Activated B cell treated with CpG ODN at 0.5 μM for 24 hours (primary cell): Measurements from ENCODE around the gene SERPINA10. TPM values are rescaled to one million over a fixed set of nuclear protein-coding genes. Genes with fewer than 3 reads are reported as not detected.
"Not testable (repeated sequence)": the region's sequence is repeated elsewhere in the genome, so short reads cannot be mapped to it uniquely, and the experiment has no call there.

Source experiments
- ATAC-seq: fragments of 200-7000 bp; cut with Tn5 transposase; one replicate; pipeline ENCODE4 v1.10.0; 2021; ENCODE audit warnings: low read depth, mild to moderate bottlenecking, moderate library complexity
- CTCF ChIA-PET: fragments of 350-600 bp; sonication (Branson Sonifier 250); formaldehyde crosslinking; loops from one replicate; lab custom pipeline; 2021; ENCODE audit warnings: antibody characterized with exemption; lab: Charles Lee
- POLR2A ChIA-PET: fragments of 350-600 bp; sonication (Branson Sonifier 250); formaldehyde crosslinking; loops from one replicate; lab custom pipeline; 2021; ENCODE audit warnings: antibody characterized with exemption; lab: Charles Lee
- DNase-seq: peaks from one replicate; pipeline ENCODE4 v3.0.0; 2022
- H3K27ac Mint-ChIP-seq: one replicate; pipeline ENCODE4 v1.8.0; 2020; ENCODE audit warnings: mixed read lengths
- H3K27me3 Mint-ChIP-seq: one replicate; pipeline ENCODE4 v1.8.0; 2021; ENCODE audit warnings: mixed read lengths
- H3K36me3 Mint-ChIP-seq: one replicate; pipeline ENCODE4 v1.8.0; 2021; ENCODE audit warnings: low read depth, mixed read lengths
- H3K4me1 Mint-ChIP-seq: one replicate; pipeline ENCODE4 v1.8.0; 2021; ENCODE audit warnings: mixed read lengths
- H3K4me3 Mint-ChIP-seq: one replicate; pipeline ENCODE4 v1.8.0; 2020; ENCODE audit warnings: mild to moderate bottlenecking, mixed read lengths
- H3K9me3 Mint-ChIP-seq: one replicate; pipeline ENCODE4 v1.8.0; 2020; ENCODE audit warnings: mixed read lengths
- intact Hi-C: fragments of 100-400 bp; cut with micrococcal nuclease; formaldehyde crosslinking; loops from one replicate; pipeline ENCODE4 v1.15.1; 2024
- total RNA-seq: library from RNA; stranded (reverse); gene quantifications from 2 replicates; pipeline ENCODE4 v1.2.3, GENCODE V29; 2022
- TF ChIP-seq, protein P1 (sequence below): fragments of 200-600 bp; IDR thresholded peaks from one replicate; pipeline ENCODE4 v1.8.0; 2022; ENCODE audit warnings: antibody characterized with exemption, mild to moderate bottlenecking

SERPINA10 gene
- total RNA-seq, 1 donor from 2014 or later, result not detected

DNA sequence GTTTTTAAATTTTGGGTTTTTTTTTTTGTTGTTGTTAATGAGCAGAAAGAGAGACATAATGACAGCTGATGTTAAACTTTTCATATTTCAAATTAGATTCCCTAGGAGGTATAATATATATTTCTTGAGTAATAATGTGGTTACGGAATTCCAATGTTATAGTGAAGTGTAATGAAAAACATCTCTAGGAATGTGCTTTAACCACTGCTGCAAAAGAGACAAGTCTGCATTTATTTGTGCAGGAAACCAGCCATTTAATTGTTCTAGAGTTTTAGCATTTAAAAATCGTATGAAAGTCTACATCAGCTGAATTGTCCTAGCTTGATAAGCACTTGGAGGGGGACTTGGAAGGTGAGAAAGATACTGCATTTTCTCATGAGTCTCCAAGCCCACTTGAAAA lies 14.3 kb downstream of the SERPINA10 start:
- H3K27ac Mint-ChIP-seq, result no peak overlapping the region
- TF ChIP-seq, protein P1, sequence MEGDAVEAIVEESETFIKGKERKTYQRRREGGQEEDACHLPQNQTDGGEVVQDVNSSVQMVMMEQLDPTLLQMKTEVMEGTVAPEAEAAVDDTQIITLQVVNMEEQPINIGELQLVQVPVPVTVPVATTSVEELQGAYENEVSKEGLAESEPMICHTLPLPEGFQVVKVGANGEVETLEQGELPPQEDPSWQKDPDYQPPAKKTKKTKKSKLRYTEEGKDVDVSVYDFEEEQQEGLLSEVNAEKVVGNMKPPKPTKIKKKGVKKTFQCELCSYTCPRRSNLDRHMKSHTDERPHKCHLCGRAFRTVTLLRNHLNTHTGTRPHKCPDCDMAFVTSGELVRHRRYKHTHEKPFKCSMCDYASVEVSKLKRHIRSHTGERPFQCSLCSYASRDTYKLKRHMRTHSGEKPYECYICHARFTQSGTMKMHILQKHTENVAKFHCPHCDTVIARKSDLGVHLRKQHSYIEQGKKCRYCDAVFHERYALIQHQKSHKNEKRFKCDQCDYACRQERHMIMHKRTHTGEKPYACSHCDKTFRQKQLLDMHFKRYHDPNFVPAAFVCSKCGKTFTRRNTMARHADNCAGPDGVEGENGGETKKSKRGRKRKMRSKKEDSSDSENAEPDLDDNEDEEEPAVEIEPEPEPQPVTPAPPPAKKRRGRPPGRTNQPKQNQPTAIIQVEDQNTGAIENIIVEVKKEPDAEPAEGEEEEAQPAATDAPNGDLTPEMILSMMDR, result no peak
- intact Hi-C loops, result no loop called here
- peaks cover 3% of the 10 kb centered on the region for H3K27me3 Mint-ChIP-seq
- ChIA-PET POLR2A (no interaction called here), CTCF (no interaction called here)
- no peak for ATAC-seq
- H3K9me3 Mint-ChIP-seq, result no peaks in the 10 kb centered on the region
- no peak overlapping the region for H3K4me3 Mint-ChIP-seq
- H3K4me1 Mint-ChIP-seq, result no peaks in the 10 kb centered on the region
- H3K36me3 Mint-ChIP-seq, result no peaks in the 10 kb centered on the region
- no peak for DNase-seq

DNA sequence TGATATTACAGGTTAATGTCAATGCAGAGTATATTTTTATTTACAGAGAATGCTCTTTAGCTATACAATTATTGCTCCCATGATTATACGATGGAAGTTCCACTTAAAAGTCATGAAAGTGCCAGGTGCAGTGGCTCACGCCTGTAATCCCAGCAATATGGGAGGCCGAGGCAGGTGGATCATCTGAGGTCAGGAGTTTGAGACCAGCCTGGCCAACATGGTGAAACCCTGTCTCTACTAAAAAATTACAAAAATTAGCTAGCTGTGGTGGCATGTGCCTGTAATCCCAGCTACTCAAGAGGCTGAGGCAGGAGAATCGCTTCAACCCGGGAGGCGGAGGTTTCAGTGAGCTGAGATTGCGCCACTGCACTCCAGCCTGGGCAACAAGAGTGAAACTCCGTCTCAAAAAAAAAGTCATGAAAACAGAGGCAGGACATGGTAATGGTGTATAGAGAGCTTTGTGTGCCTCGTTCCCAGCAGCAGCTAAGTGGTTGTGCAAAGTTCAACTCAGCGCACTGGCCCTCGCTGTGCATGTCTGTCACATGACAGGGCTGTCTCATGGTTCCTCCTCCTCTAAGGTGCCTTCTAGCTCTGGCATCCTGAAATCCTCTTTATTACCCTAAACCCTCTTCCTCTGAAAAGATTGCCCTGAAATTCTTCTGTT lies 16.0 kb downstream of the SERPINA10 start:
- H3K27me3 Mint-ChIP-seq, intact Hi-C loops, CTCF ChIA-PET, H3K4me1 Mint-ChIP-seq, DNase-seq, POLR2A ChIA-PET, H3K36me3 Mint-ChIP-seq, H3K4me3 Mint-ChIP-seq, H3K27ac Mint-ChIP-seq, H3K9me3 Mint-ChIP-seq, ATAC-seq: not testable (repeated sequence)

DNA sequence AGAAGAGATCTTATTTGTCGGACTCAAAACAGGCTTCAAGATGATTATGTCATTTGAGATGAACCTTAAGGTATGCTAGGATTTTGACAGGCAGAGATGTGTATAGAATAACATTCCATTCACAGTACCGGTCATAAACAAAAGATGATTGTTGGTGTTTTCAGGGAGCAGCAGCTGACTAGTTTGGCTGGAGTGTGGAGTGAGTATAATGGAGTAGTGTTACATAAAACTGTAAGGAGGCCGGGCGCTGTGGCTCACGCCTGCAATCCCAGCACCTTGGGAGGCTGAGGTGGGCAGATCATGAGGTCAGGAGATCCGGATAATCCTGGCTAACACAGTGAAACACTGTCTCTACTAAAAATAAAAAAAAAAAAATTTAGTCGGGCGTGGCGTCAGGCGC lies 23.9 kb downstream of the SERPINA10 start:
- Mint-ChIP-seq H3K27ac (no peak overlapping the region), H3K4me3 (no peak overlapping the region), H3K9me3 (no peaks in the 10 kb centered on the region), H3K4me1 (no peaks in the 10 kb centered on the region), H3K27me3 (peaks cover 22% of the 10 kb centered on the region), H3K36me3 (no peaks in the 10 kb centered on the region)
- ChIA-PET CTCF (no interaction called here), POLR2A (no interaction called here)
- DNase-seq (no peak), ATAC-seq (no peak)
- TF ChIP-seq, protein P1, result no peak
- intact Hi-C loops, result no loop called here

DNA sequence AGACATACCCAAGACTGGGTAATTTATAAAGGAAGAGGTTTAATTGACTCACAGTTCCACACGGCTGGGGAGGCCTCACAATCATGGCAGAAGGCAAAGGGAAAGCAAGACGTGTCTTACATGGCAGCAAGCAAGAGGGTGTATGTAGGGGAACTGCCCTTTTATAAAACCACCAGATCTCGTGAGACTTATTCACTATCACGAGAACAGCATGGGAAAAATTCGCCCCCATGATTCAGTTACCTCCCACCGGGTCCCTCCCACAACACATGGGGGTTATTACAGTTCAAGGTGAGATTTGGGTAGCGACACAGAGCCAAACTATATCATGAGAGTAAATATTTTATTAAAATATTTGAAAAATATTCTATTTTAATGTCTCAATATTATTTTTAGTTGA lies 24.5 kb downstream of the SERPINA10 start:
- H3K9me3 Mint-ChIP-seq, H3K36me3 Mint-ChIP-seq, H3K27ac Mint-ChIP-seq, DNase-seq, CTCF ChIA-PET, H3K4me1 Mint-ChIP-seq, intact Hi-C loops, ATAC-seq, H3K4me3 Mint-ChIP-seq, POLR2A ChIA-PET: not testable (repeated sequence)
- peaks cover 22% of the 10 kb centered on the region for H3K27me3 Mint-ChIP-seq

DNA sequence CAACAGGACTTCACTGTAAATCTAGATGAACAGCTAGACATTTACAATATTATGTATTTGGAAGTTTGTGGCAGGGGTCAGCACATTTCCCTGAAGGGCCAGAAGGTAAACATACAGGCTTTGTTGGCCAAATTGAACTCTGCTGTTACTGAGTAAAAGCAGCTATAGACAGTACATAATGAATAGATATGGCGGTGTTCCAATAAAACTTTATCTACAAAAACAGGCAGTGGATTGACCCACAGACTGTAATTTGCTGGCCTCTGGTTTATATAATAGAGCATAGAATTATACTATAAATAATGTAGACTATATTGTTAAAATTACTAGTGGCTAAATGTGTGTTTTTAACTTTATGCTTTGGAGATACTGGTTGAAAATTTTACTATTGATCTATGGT lies 25.7 kb downstream of the SERPINA10 start:
- Mint-ChIP-seq H3K36me3 (no peaks in the 10 kb centered on the region), H3K27me3 (peaks cover 16% of the 10 kb centered on the region), H3K4me3 (no peak overlapping the region), H3K27ac (no peak overlapping the region), H3K9me3 (peaks cover 5% of the 10 kb centered on the region), H3K4me1 (no peaks in the 10 kb centered on the region)
- TF ChIP-seq, protein P1, result no peak
- ChIA-PET CTCF (no interaction called here), POLR2A (no interaction called here)
- DNase-seq (no peak), ATAC-seq (no peak)
- intact Hi-C loops, result no loop called here

DNA sequence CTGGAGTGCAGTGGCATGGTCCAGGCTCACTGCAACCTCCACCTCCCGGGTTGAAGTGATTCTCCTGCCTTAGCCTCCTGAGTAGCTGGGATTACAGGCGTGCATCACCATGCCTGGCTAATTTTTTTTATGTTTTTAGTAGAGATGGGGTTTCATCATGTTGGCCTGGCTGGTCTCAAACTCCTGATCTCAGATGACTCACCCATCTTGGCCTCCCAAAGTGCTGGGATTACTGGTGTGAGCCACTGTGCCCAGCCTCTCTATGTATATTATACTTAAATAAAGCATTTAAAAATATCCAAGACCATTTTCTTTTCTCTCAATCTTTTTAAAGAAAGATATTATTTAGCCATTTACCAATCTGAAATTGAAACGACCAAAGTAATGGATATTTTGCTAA lies 28.9 kb downstream of the SERPINA10 start:
- H3K27me3 Mint-ChIP-seq, result peaks cover 15% of the 10 kb centered on the region
- H3K4me1 Mint-ChIP-seq, DNase-seq, POLR2A ChIA-PET, ATAC-seq, H3K4me3 Mint-ChIP-seq, intact Hi-C loops, H3K27ac Mint-ChIP-seq, H3K36me3 Mint-ChIP-seq, CTCF ChIA-PET: not testable (repeated sequence)
- H3K9me3 Mint-ChIP-seq, result peaks cover 13% of the 10 kb centered on the region

DNA sequence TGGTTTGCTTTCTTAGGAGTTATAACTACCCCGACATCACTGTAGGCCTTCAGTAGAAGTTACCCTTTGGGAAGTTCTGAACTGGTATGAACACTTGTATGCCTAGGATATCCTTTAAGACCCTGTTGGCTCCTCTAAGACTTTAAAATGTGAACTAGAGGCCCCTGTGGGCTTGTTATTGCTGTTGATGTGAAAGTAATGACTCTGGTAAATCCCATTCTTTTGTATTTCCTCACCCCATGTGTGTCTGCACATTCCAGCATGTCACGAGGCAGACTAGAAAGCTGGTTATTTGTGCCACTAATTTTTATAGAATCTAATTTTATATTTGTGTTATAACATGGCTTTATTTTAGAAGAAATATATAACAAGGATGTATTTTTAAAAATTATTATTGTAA lies 48.9 kb downstream of the SERPINA10 start:
- DNase-seq, result no peak
- ChIA-PET POLR2A (no interaction called here), CTCF (no interaction called here)
- Mint-ChIP-seq H3K4me1 (no peaks in the 10 kb centered on the region), H3K36me3 (no peaks in the 10 kb centered on the region), H3K9me3 (no peaks in the 10 kb centered on the region), H3K4me3 (no peak overlapping the region), H3K27me3 (peaks cover 15% of the 10 kb centered on the region), H3K27ac (no peak overlapping the region)
- TF ChIP-seq, protein P1, result no peak
- intact Hi-C loops, result no loop called here
- ATAC-seq, result no peak
